Measurements from ENCODE around the gene VAV1.

DNA sequence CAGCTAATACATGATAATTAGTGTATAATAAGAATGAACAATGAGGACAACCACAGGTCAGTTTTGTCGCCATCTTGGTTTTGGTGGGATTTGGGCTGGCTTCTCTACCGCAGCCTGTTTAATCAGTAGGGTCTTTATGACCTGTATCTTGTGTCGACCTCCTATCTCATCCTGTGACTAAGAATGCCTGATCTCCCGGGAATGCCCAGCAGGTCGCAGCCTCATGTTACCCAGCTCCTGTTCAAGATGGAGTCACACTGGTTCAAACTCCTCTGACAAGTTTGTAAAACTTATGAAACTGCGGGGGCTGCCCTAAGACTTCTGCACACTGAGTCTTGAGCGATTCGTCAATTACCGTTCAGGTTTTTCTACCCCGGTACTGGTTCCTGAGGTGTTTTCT is 93.3 kb downstream of the VAV1 start:
- TF ChIP-seq, protein P1, sequence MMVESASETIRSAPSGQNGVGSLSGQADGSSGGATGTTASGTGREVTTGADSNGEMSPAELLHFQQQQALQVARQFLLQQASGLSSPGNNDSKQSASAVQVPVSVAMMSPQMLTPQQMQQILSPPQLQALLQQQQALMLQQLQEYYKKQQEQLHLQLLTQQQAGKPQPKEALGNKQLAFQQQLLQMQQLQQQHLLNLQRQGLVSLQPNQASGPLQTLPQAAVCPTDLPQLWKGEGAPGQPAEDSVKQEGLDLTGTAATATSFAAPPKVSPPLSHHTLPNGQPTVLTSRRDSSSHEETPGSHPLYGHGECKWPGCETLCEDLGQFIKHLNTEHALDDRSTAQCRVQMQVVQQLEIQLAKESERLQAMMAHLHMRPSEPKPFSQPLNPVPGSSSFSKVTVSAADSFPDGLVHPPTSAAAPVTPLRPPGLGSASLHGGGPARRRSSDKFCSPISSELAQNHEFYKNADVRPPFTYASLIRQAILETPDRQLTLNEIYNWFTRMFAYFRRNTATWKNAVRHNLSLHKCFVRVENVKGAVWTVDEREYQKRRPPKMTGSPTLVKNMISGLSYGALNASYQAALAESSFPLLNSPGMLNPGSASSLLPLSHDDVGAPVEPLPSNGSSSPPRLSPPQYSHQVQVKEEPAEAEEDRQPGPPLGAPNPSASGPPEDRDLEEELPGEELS (CRISPR knock-in tag; IDR thresholded peaks at IDR 0.05), result no peak
- TF ChIP-seq XRCC5 (optimal IDR thresholded peaks at IDR 0.05; ENCODE audit: low read length), result no peak
- TF ChIP-seq HOXA5 (CRISPR knock-in tag; IDR thresholded peaks at IDR 0.05), result no peak
